Erythroblast (primary cell): ENCODE data around the gene ALDH1A1.

ENCODE experiments used
- DNase-seq, 2 experiments: peaks; one replicate each; lab custom pipeline; 2025; lab: John Stamatoyannopoulos, UW
- GATA1 ChIP-seq: IDR thresholded peaks from 2 replicates; pipeline ENCODE4 v1.6.1; 2011; ENCODE audit warnings: low read depth, mild to moderate bottlenecking, control low read depth, low read length, moderate library complexity
- POLR2A ChIP-seq: IDR thresholded peaks from 2 replicates; pipeline ENCODE4 v1.6.1; 2011; ENCODE audit warnings: mild to moderate bottlenecking, low read length

The ALDH1A1 gene

DNA sequence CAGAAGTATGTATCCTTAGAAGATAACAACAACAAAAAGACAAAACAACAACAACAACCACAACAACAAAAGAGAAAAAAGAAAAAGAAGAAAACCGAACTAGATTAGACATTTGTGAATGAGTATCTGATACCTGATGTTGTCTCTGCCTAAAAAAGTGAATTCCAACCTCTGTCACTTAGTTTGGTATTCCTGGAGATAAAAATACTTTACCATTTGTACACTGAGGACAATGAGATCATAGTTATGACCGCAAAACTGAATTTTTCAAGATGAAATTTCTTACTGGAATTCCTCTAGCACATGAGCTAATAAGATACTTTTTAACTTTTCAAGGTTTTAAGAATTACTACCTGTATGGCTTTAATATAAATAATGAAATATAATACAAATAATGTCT lies 54.5 kb downstream of the ALDH1A1 start:
- TF ChIP-seq POLR2A (no peak), GATA1 (no peak)
- DNase-seq, result no peak

DNA sequence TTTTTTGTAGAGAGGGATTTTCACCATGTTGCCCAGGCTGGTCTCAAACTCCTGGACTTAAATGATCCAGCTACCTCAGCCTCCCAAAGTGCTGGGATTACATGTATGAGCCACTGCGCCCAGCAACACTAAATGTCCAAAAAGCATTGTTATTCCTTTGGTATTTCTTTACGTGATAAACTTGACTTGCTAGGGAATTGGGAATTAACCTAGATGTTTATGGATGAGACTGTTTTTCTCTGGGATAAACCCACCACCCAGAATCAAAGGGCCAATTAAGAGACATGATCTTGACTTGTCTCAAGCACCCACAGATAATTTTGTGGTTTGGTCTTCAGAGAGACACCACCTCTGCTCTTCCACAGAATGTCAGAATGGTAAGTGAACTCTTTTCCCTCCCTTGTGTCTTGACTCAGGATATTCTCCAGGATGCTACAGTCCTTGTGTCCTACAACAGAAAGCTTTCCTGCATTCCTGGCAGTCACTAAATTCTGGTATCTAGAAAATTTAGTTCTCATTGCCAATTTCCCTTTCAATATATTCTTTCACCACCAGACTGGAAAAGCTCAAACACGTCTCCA lies 55.7 kb downstream of the ALDH1A1 start:
- no peak for DNase-seq

DNA sequence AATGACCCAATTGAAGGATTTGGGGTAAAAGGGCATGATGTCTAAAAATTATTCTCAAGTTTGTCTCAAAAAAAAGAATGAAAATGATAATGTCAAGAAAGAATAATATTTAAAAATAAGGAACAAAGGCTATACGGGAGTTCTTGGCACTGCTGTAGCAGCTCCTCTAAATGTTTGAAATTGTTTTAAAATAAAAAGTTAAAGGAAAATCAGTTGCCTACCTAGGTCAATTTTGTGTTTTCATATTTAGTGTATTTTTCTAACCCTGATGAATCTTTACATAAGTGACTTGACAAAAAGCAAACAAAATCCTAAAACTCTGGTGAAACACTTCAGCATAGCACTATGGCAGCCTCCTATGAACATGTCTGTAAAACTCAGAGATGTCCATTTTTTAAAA lies 56.4 kb downstream of the ALDH1A1 start:
- no peak for DNase-seq
- TF ChIP-seq GATA1 (no peak), POLR2A (no peak)

More for the DNA sequence above, 55.7 kb downstream of the ALDH1A1 start:
- TF ChIP-seq POLR2A (no peak), GATA1 (no peak)

DNA sequence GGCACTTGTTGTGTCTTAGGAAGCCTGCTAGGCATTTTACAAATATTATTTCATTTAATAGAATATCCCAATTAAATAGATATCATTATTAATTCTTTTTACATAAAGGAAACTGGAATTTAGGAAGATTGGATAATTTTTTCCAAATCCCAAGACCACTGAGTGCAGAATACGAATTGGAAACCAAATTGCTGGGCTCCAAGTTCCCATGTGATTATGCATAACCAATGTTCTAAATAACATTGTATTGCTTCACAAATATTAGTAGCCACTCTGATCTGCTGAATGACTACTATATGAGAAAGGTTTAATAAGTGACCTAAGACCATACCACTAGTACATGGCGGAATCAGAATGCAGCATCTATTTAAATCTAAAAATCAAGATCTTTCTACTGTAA lies 57.7 kb downstream of the ALDH1A1 start:
- no peak for DNase-seq

DNA sequence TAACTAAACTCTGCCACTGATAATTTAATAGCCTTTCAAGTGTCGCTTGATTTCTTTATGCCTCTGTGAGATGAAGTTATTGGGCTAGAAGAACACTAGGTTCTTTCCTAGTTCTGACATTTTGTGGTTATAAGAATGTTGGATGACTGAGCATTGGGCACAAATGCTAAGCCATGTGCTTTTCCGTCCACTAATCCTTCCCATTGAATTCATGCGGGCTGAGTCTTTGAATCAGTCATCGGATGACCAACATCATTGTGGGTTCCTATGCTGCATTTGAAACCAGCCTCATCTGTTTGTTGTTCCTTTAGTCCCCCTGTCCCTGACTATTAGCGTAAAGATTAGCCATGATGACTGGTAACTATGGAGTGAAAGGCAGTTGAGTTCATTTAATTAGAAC lies 58.5 kb downstream of the ALDH1A1 start:
- TF ChIP-seq GATA1, result no peak
- no peak for TF ChIP-seq POLR2A
- no peak for DNase-seq

More for the DNA sequence above, 57.7 kb downstream of the ALDH1A1 start:
- no peak for TF ChIP-seq POLR2A
- TF ChIP-seq GATA1, result no peak

DNA sequence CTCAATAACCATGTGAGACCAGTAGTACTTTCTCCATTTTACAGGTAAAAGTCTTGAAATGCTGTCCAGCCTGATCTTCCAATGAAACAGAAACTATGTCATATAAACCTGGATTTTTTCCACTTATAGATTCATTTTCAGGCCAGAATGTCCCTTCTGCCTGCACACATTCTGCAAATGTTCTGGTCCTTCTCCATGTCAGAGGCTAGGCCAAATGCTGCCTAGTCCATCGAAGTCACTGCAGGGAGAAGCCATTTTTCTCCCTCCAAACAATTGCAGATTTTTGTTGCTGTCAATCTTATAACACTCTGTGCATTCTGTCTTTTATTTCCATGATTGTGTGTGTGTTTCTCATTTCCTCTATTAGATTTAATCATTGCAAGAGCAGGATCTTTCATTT lies 59.4 kb downstream of the ALDH1A1 start:
- DNase-seq, result no peak
- TF ChIP-seq GATA1 (no peak), POLR2A (no peak)

DNA sequence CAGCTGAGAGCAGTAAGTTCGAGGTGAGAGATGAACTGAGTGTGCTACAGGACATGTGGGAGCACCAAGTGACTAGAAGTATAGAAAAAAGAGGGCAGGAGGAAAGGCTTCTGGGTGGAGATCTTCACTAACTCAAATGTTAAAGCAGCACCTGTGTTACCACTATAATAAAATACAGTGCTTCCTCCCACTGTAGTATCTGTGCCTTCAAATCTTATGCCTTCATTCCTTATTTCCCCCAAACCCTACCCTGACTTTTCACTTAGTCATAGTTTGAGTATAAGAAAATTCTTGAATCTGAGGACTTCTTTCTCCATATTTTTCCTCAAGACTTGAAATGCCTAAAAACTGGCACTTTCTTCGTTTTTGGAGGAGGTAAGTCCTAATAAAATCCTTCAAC lies 61.8 kb downstream of the ALDH1A1 start:
- DNase-seq, result no peak
- TF ChIP-seq GATA1, result no peak
- no peak for TF ChIP-seq POLR2A

DNA sequence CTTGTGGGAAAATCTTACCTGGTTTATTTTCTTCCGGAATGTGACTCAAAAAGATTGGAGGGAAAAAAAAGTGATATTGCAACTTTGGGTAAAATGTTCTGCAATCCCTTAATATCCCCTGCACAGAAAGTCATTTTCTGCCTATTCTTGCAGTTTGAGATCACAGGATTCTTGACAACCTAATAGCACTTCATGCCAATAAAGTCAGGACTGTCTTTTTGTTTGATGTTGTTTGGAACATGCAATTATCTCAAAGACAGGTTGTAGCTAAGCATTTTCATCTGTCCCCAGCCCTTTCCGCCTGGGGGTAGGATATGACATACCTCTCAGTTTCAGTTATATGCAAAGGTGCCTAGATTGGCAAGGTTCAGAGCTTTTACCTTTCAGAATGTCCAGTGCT lies 63.9 kb downstream of the ALDH1A1 start:
- DNase-seq, result no peak
- TF ChIP-seq POLR2A (no peak), GATA1 (no peak)

DNA sequence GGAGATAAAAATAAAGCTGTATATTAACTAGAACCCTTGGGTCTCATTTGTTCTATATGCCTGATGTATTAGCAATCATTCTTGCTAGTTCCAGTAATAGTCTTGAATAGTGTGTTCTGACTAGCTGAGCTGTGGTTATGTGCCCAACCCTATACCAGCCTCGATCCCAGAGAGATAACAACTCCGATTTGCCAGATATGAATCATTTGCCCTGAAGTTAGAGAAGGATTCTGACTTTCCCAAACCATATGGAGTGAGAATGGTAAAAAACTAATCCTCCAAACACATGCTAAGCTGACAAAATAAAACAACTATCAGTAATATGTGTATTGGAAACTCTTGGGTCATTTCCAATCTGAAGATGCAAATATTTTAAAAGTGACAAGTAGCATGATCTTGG lies 64.8 kb downstream of the ALDH1A1 start:
- DNase-seq, result no peak

DNA sequence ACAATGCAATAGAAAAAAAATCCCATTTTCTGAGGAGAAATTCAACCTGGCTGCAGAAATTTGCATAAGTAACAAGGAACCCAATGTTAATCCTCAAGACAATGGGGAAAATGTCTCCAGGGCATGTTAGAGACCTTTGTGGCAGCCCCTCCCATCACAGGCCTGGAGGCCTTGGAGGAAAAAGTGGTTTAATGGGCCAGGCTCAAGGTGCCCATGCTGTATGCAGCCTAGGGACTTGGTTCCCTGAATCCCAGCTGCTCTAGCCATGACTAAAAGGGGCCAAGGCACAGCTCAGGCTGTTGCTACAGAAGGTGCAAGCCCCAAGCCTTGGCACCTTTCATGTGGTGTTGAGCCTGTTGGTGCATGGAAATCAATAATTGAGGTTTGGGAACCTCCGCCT lies 66.5 kb downstream of the ALDH1A1 start:
- TF ChIP-seq POLR2A, result no peak
- no peak for DNase-seq

More for the DNA sequence above, 64.8 kb downstream of the ALDH1A1 start:
- TF ChIP-seq GATA1 (no peak), POLR2A (no peak)

DNA sequence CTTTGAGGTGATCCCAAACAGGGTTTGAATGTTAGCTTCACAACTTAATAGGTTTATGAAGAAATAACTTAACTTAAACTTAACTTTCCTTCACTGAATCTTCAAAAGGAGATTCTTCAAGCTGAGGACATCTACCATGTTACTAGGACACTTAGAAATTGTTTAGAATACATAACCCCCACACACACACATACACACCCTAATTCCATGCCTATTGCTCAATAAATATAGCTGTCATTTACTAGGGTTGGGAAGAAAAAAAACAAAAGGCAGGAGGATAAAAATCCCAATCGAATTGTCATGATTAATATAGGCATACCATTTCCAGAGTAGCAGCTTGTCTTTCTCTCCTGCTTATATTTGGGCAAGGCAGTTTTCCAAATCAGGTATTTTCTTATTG lies 68.3 kb downstream of the ALDH1A1 start:
- DNase-seq, result no peak
- no peak for TF ChIP-seq GATA1
- TF ChIP-seq POLR2A, result no peak

DNA sequence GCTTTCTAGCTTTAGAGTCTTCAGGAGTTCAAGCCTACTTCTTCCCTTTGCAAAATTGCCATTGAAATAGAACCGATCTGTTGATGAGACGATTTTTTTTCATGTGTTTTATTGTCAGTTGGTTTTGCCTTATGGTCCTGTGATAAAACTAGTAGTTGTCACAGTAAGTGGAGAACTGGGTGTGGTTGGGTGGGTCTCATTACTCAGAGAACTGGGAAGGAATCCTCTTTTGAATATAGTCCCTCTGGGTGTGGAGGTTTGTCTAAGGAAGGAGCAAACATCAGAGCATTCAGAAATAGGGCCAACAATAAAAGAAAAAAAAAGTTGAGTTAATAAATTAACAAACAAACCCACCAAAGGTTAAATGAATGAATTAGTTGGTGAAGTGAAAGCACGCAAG lies 69.0 kb downstream of the ALDH1A1 start:
- no peak for TF ChIP-seq GATA1
- no peak for TF ChIP-seq POLR2A
- DNase-seq, result no peak

DNA sequence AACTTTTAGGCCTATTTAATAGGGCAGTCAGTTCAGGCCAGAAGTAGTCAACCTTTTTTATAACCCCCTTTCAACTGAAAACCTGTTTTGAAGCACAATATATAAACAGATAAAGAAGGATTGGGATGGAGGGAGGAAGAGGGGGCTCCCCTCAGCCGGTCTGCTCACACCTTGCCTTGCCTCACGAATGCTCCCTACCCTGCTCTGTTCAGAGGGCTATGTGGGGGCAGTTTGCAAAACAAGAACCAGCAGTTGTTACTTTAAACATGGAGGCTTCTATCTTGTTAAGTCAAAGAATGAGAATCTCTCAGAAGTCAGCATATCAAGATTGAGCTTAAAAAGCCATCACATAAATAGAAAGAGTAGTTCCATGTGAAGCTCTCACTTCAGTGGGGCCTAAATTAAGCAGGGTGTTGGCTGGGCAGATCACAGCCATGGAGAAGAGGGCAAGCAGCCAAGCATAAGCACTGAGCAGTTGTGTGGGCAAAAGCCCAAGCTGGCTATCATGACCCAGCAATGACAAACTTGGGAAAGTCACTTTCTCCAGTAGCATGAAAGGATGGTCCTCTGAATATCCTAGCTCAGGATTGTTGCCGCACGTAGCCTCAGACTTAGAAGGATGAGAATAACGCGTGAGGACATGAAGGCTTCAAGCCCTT lies 70.6 kb downstream of the ALDH1A1 start:
- TF ChIP-seq POLR2A (no peak), GATA1 (no peak)
- DNase-seq, result peak in 1 of 2 experiments; percentile 4

DNA sequence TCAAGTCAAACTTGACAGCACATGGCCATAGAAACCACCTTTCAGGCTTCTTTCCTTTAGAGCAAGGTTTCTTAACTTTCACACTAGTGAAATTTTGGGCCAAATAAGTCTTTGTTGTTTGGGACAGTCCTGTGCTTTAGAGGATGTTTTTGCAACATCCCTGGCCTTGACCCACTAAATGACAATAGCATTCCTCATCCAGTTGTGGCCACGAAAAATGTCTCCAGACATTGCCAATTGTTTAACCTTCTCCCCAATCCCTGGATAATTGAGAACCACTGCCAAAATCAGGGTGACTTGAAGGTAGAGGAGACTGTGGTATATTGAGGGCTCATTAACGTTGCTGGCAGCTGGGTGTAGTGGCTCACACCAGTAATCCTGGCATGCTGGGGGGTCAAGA lies 72.0 kb downstream of the ALDH1A1 start:
- no peak for DNase-seq
- TF ChIP-seq POLR2A (no peak), GATA1 (no peak)

DNA sequence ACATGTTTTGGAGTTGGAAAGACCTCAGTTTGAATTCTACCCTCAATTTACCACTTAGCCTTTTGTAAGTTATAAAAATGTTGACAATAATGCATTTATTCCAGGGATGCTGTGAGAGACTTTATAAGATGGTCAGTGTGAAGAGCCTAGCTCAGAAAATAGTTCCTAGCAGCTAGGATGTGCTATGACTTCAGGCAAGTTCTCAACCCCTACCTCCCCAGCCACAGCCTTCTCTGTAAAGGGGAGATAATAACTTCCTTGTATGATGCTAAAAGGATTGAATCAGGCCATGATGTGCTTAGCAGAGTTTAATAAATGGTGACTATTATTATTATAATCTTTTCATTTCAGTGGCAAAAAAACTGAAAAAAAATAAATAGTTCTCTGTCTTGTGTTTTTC lies 77.6 kb downstream of the ALDH1A1 start:
- TF ChIP-seq GATA1 (no peak), POLR2A (no peak)
- DNase-seq, result no peak
